GM19193 (cell line): ENCODE measurements around the gene MAP3K12.

Source experiments
- POLR2A ChIP-seq: IDR thresholded peaks from 4 replicates; pipeline ENCODE4 v1.6.1; 2011; ENCODE audit not compliant: insufficient read depth, insufficient read length; ENCODE audit errors: extremely low read depth

Gene MAP3K12

DNA sequence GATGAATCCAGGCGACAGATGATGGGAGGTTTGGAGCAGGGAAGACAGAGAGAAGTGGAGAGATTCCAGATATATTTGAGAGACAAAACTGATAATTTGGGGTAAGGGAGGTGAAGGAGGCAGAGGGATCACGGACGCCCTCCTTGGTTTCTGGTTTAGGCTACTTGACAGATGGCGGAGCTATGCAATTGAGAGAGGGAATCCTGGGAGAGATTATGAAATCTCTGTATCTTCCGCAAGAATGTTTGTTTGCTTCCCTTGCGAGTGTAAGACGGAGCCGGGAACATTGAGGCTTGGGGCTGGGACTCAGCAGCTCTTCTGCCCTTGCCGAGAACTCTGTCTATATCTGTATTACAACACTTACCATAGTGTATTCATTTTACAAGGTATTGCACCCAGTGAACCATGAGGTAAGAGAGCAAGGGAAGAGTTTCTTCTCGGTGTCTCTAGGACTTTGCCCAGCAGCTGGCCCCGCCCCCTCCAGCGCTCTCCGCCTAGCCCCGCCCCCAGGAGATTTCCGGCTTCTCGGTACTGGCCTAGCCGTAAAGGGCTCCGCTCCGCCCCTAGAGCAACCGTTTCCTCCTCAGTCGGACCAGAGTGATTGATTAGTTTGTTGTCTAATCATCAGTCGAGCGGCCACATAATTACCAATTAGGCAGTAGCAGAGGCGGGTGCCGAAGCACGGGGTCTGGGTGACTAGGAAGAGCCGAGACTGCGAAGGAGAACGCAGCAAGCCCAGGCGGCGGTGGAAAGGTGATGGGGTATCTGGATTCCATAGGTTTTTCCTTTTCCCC, 58.0 kb downstream of the MAP3K12 start, which contains the start of gene PRR13:
Gene PRR13 (plus strand): TSS at position 695 of the 794 bp plus-strand sequence. CDS start 981 bp downstream, outside the sequence.
- peak; percentile 99 for TF ChIP-seq POLR2A

- TF ChIP-seq POLR2A: no peak
Measured at GRCh38 chr12:53431187-53431586, 68.1 kb downstream of the MAP3K12 start.

DNA sequence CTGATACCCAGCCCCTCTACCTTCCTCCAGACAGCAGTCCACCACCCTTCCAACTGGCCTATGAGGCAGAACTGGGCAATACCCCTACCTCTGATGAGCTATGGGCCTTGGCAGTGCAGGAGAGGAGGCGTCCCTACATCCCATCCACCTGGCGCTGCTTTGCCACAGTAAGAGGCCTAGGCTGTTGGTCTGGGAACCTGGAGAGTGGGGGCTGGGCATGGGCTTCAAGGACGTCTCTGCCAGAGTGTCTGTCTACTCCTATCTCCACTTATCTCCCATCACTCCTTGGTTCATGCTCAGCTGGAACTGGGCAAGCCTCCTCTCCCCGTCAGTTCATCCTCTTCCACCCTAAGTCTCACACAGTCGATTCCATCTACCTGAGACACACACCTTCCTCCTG, 69.1 kb downstream of the MAP3K12 start:
- no peak for TF ChIP-seq POLR2A
